RWPE1 (cell line): ENCODE data around the gene COL5A3.

Experiments used
- CTCF ChIA-PET: fragments of 350-600 bp; sonication (Branson Sonifier 250); formaldehyde crosslinking; extraction: SDS; loops from one replicate; lab custom pipeline; 2021; lab: Yijun Ruan, JAX
- POLR2A ChIA-PET: fragments of 400-600 bp; formaldehyde crosslinking; extraction: SDS; loops from one replicate; lab custom pipeline; 2020; ENCODE audit warnings: antibody characterized with exemption; ENCODE audit not compliant: low non-redundant PET; lab: Yijun Ruan, JAX
- DNase-seq: peaks from one replicate; pipeline ENCODE4 v3.0.0; 2012; ENCODE audit warnings: low spot score
- H3K27ac ChIP-seq: fragments of 450-650 bp; 2 replicates; pipeline ENCODE4 v1.5.1; 2017
- TF ChIP-seq, protein P1 (sequence below): fragments of 450-650 bp; conservative IDR thresholded peaks from 2 replicates; pipeline ENCODE4 v1.5.1; 2017; ENCODE audit warnings: low read depth, mild to moderate bottlenecking

The COL5A3 gene

DNA sequence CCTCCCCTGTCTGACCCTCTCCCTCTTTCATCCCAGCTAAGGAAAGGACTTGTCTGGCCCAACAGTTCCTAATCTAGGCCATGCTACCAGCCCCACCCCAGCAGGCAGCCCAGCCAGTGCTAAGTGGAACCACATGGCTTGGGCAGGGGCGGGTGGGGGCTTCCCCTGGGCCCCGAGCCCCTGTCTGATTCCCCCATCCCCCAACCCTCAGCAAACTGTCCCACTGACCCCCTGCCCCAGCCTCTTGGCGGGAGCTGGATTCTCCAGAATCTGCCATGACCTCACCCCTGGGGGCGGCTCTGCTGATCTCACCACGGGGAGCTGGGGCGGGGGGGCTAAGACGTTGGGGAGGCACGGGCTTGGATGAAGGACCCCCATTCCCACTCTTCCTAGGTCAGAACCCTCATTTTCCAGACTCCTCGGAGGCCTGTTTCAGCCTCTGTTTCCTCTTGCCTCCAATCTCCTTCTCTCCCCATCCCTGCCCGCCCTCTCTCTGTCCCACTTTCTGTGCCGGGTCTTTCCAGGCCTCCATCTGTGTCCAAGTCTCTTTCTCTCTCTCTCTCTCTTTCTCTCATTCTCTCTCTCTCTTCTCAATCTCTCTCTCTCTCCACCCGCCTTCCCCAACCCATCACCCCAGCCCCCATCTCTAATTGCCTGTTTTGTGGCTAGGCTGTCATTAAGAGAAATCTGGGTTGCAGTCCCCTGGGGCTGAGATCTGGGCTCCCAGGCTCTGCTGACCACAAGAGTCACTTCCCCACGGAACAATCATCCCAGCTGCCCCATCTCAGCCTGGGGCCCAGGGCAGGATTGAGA, 2.7 kb downstream of the COL5A3 start:
- TF ChIP-seq, protein P1, sequence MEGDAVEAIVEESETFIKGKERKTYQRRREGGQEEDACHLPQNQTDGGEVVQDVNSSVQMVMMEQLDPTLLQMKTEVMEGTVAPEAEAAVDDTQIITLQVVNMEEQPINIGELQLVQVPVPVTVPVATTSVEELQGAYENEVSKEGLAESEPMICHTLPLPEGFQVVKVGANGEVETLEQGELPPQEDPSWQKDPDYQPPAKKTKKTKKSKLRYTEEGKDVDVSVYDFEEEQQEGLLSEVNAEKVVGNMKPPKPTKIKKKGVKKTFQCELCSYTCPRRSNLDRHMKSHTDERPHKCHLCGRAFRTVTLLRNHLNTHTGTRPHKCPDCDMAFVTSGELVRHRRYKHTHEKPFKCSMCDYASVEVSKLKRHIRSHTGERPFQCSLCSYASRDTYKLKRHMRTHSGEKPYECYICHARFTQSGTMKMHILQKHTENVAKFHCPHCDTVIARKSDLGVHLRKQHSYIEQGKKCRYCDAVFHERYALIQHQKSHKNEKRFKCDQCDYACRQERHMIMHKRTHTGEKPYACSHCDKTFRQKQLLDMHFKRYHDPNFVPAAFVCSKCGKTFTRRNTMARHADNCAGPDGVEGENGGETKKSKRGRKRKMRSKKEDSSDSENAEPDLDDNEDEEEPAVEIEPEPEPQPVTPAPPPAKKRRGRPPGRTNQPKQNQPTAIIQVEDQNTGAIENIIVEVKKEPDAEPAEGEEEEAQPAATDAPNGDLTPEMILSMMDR = no peak
- POLR2A ChIA-PET = no interaction called here
- H3K27ac ChIP-seq = peak overlapping the region; percentile 87
- DNase-seq = no peak
- CTCF ChIA-PET = no interaction called here

DNA sequence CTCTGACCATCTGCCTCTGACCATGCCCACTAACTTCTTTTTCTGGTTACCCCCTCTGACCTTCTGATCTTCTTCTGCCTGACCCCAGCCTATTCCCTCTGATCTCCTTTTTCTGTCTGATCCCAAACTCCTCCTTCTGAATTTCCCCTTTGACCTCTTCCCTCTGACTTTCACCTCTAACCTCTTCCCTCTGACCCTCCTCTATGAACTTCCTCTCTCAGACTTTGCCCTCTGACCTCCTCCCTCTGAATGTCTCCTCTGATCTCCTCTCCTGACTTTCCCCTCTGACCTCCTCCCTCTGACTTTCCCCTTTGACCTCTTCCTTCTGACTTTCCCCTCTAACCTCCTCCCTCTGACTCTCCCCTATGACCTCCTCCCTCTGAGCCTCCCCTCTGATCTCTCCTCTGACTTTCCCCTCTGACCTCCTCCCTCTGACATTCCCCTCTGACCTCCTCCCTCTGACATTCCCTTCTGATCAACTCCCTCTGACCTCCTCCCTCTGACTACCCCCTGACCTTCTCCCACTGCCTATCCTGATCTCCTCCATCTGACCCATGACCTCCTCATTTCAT, 3.5 kb downstream of the COL5A3 start:
- no peak for DNase-seq
- ChIA-PET POLR2A (no interaction called here), CTCF (no interaction called here)
- peak overlapping the region; percentile 87 for H3K27ac ChIP-seq
- TF ChIP-seq, protein P1 = no peak

DNA sequence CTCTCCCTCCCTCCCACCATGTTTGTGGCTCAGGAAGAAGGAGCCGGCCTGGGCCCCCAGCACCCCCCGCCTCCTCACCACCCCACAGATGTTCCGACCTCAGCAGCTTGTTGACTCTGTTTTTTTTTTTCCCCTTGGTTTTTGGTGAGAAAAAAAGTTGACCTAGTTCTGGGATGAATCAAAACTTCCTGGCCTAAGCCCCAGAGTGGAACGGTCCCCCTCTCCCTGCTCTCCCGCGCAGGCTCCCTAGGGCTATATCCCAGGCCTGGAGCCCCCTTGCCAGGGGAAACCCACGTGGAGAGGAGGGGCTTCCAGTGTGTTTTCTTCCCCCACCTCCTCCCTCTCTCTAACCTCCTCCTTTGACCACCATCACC, 4.0 kb downstream of the COL5A3 start:
- CTCF ChIA-PET = no interaction called here
- peak overlapping the region; percentile 25 for H3K27ac ChIP-seq
- POLR2A ChIA-PET = no interaction called here
- TF ChIP-seq, protein P1 = no peak
- no peak for DNase-seq

DNA sequence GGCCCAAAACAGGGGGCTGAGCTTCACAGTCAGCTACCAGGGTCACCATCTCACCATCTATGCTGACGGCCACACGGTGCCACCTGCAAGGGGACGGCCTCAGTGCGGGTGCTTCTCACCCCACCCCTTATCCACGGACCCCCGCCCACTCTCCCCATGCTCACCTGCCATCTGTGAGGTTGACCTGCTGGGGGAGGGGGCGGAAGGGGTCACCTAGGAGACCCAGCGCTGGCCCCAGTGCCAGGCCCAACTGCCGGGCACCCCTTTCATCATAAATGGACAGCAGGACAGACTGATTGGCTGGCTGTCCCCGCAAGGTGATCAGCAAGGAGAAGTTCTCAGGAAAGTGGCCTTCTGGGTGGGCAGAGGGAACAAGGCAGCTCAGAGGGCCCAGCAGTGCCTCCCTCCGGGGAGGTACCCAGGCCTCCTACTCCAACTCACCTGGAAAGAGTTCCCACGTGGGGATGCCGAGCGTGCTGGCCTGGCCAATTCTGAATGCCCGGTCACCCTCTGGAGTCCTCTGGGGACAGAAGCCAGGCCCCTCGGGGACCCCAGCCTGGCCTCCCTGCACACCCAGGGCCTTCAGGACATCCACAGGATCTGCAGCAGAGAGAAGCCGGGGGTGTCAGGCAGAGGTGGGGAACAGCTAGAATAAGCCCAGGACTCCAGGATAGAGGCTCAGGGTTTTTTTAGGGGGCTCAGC, 4.5 kb downstream of the COL5A3 start:
- ChIA-PET POLR2A (no interaction called here), CTCF (interaction anchor here (0.6 kb wide), 1 partner anchor 18 kb away, joined by 3 read pairs; no protein-coding TSS in a partner anchor)
- H3K27ac ChIP-seq = peak overlapping the region; percentile 25
- DNase-seq = no peak
- TF ChIP-seq, protein P1 = no peak

DNA sequence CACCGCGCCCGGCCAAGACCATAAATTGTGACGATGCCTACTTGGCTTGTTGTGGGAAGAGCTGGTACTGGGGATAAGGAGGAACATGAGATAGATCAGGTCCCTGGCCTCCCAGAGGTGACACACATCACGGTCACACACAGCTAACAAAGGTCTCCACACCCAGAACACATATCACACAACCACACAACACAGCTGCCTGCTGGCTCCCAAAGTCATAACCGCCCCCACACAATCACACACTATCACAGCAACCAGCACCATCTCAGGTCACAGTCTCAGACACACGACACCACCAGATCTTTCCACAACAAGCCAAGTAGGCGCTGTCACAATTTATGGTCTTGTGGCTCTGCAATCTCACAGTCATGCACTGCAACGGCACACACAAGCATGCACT, 5.7 kb downstream of the COL5A3 start:
- ChIA-PET POLR2A (no interaction called here), CTCF (no interaction called here)
- TF ChIP-seq, protein P1 = no peak
- no peak for DNase-seq
- no peak overlapping the region for H3K27ac ChIP-seq

DNA sequence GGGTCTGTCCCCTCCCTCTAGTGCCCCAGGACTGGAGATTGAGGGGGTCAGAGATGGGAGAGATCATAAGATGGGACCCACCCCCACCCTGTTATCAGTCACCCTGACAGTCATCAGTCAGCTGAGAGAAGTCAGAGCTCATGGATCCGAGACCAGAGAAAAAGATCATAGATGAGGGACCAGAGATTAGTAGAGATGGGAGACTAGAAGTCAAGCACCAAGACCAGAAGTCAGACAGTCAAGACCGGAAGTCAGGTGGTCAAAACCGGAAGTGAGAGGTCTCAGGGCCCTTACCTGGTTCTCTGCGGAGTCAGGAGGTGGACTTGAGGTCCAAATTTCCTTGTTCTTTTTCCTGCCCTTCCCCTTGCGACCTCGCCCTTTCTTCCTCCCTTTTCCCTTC, 7.0 kb downstream of the COL5A3 start:
- ChIA-PET CTCF (interaction anchor here (2.4 kb wide), 1 partner anchor 24 kb away, joined by 16 read pairs; no protein-coding TSS in a partner anchor), POLR2A (interaction anchor here (0.6 kb wide), 1 partner anchor 17 kb away, joined by 11 read pairs; no protein-coding TSS in a partner anchor)
- H3K27ac ChIP-seq = no peak overlapping the region
- DNase-seq = no peak
- TF ChIP-seq, protein P1 = no peak
